Measurements from ENCODE around the gene CAV2. TPM values are rescaled to one million over a fixed set of nuclear protein-coding genes. Genes with fewer than 3 reads are reported as not detected.

CAV2 gene
- total RNA-seq, 1 experiment from 2014 or later: 171 TPM

DNA sequence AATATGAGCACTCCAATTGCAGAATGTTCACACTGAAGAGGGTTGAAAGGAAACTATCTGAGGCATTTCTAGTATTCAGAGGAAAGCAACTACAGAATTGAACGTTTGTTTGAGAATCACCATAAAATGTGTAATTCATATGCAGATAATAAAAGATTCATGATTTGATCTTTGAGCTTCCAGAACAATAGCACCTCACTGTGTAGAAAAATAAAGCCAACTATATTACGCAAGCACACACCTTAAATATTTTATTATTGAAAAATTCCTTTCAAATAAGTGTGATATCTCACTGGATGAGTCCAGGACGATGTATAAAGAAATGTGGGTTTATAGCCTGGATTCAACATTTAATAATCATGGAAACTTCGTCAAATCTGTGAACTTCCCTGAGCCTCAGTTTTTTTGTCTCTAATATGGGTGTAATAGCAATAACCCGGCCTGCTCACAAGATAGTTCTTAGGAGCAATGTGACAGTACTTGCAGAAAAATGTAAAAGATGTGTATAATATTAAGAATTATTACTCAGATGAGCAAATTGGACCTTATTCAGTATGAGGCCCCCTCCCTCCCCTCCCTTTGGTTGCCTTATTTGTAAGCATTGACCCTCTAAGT, 11.5 kb upstream of the CAV2 start:
- H3K27me3 Mint-ChIP-seq (ENCODE audit: insufficient read depth, unreplicated experiment): no peaks in the 10 kb centered on the region
- H3K27ac Mint-ChIP-seq (ENCODE audit: low read depth, unreplicated experiment): no peak overlapping the region
- ChIA-PET CTCF (interaction anchor here (1.2 to 1.9 kb wide), 3 partner anchors 38 to 229 kb away, joined by 3 to 7 read pairs (median 4); no protein-coding TSS in a partner anchor), POLR2A (interaction anchor here (0.6 to 2.4 kb wide), 2 partner anchors 25 to 229 kb away, joined by 5 to 10 read pairs; no protein-coding TSS in a partner anchor)
- H3K36me3 Mint-ChIP-seq (ENCODE audit: insufficient read depth, unreplicated experiment): no peaks in the 10 kb centered on the region
- BruUV-seq (replicated peaks): no TSS peak
- TF ChIP-seq, protein P1, sequence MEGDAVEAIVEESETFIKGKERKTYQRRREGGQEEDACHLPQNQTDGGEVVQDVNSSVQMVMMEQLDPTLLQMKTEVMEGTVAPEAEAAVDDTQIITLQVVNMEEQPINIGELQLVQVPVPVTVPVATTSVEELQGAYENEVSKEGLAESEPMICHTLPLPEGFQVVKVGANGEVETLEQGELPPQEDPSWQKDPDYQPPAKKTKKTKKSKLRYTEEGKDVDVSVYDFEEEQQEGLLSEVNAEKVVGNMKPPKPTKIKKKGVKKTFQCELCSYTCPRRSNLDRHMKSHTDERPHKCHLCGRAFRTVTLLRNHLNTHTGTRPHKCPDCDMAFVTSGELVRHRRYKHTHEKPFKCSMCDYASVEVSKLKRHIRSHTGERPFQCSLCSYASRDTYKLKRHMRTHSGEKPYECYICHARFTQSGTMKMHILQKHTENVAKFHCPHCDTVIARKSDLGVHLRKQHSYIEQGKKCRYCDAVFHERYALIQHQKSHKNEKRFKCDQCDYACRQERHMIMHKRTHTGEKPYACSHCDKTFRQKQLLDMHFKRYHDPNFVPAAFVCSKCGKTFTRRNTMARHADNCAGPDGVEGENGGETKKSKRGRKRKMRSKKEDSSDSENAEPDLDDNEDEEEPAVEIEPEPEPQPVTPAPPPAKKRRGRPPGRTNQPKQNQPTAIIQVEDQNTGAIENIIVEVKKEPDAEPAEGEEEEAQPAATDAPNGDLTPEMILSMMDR (IDR thresholded peaks at IDR 0.05; ENCODE audit: unreplicated experiment): no peak
- H3K4me1 Mint-ChIP-seq (ENCODE audit: insufficient read depth, unreplicated experiment): peaks cover 4% of the 10 kb centered on the region
- intact Hi-C loops (cut with micrococcal nuclease): no loop called here
- DNase-seq (ENCODE audit: unreplicated experiment): no peak
- H3K9me3 Mint-ChIP-seq (ENCODE audit: unreplicated experiment): no peaks in the 10 kb centered on the region
- no peak overlapping the region for H3K4me3 Mint-ChIP-seq (ENCODE audit: unreplicated experiment)

DNA sequence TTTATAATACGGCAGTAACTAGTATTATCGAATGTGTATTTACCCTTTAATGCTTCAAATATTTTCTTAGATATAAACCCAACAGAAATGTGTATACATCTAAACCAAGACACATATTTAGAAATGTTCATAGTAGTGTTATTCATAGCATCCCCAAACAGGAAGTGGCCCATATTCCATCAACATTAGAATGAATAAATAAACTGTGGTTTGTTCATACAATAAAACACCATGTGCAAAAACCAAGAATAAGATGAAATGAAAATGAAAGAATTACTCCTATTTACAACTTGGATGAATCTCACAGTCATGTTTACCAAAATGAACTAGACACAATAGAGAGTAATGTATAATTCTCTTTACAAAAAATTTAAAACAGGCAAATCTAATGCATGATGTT, 9.2 kb upstream of the CAV2 start:
- H3K36me3 Mint-ChIP-seq (ENCODE audit: insufficient read depth, unreplicated experiment): no peaks in the 10 kb centered on the region
- ChIA-PET POLR2A (no interaction called here), CTCF (no interaction called here)
- DNase-seq (ENCODE audit: unreplicated experiment): no peak
- H3K4me1 Mint-ChIP-seq (ENCODE audit: insufficient read depth, unreplicated experiment): peaks cover 4% of the 10 kb centered on the region
- H3K27ac Mint-ChIP-seq (ENCODE audit: low read depth, unreplicated experiment): no peak overlapping the region
- BruUV-seq (replicated peaks): no TSS peak
- no peaks in the 10 kb centered on the region for H3K9me3 Mint-ChIP-seq (ENCODE audit: unreplicated experiment)
- intact Hi-C loops (cut with micrococcal nuclease): no loop called here
- H3K4me3 Mint-ChIP-seq (ENCODE audit: unreplicated experiment): no peak overlapping the region
- no peaks in the 10 kb centered on the region for H3K27me3 Mint-ChIP-seq (ENCODE audit: insufficient read depth, unreplicated experiment)
- TF ChIP-seq, protein P1 (IDR thresholded peaks at IDR 0.05; ENCODE audit: unreplicated experiment): no peak

DNA sequence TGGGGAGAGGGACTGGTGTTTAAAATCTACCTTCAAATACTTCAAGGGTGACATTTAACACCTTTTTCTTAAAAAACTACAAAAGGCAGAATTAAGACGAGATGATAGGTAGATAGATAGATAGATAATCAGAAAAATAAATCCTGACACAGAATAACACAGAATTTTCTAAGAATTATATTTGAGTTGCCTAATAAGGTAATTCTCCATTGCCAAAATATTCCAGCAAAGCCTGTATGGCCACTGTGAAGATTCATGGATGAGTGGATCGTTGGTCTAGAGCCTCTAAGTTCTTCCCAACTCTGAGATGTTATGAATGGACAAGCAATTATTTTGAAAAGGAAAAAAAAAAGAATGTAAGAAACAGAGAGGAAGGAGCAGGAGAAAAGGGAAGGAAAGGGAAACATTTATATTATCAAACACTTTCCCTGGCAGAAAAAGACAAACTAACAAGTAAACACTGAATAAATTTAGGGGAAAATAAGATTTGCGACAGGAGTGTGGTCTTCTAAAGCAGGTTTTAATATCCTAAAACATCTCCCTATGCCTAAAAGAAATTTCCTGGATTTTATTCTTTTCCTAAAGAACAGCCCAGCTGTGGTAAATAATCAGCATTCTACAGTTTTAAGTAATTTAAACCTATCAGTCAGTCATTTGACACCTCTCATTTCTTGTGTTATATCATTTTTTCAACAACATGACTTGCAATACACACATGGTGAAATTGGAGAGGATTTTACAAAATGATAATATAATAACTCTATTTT, 7.5 kb upstream of the CAV2 start:
- Mint-ChIP-seq H3K36me3 (ENCODE audit: insufficient read depth, unreplicated experiment) (no peaks in the 10 kb centered on the region), H3K9me3 (ENCODE audit: unreplicated experiment) (no peaks in the 10 kb centered on the region), H3K4me3 (ENCODE audit: unreplicated experiment) (no peak overlapping the region), H3K27me3 (ENCODE audit: insufficient read depth, unreplicated experiment) (no peaks in the 10 kb centered on the region), H3K27ac (ENCODE audit: low read depth, unreplicated experiment) (no peak overlapping the region), H3K4me1 (ENCODE audit: insufficient read depth, unreplicated experiment) (peaks cover 10% of the 10 kb centered on the region)
- no peak for DNase-seq (ENCODE audit: unreplicated experiment)
- intact Hi-C loops (cut with micrococcal nuclease): no loop called here
- no TSS peak for BruUV-seq (replicated peaks)
- ChIA-PET POLR2A (interaction anchor here (0.5 to 1.3 kb wide), 2 partner anchors 49 to 69 kb away, joined by 3 read pairs; no protein-coding TSS in a partner anchor), CTCF (interaction anchor here (0.8 kb wide), 1 partner anchor 34 kb away, joined by 3 read pairs; no protein-coding TSS in a partner anchor)
- TF ChIP-seq, protein P1 (IDR thresholded peaks at IDR 0.05; ENCODE audit: unreplicated experiment): no peak

DNA sequence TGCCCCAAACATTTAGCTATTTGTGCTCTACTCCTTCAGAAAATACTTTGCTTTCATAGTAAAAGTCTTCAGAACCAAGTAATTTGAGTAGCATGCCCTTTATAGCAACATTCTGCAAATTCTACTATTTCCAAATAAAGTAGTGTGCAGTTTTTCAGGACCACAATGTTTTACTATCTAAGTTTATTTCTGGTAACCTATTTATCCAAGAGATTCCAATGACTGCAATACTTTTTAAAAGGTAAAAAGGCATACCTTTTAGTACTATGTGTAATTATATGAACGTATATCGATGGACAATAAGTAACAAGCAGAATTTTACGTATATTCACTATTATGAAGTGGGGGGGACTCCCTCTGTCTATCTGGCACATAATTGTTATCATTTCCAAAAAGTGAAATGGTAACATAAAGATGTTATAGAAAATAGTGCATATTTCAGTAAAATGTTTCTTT, 6.9 kb upstream of the CAV2 start:
- POLR2A ChIA-PET: interaction anchor here (0.5 to 1.3 kb wide), 2 partner anchors 49 to 70 kb away, joined by 3 read pairs; no protein-coding TSS in a partner anchor
- intact Hi-C loops (cut with micrococcal nuclease): no loop called here
- Mint-ChIP-seq H3K9me3 (ENCODE audit: unreplicated experiment) (no peaks in the 10 kb centered on the region), H3K36me3 (ENCODE audit: insufficient read depth, unreplicated experiment) (no peaks in the 10 kb centered on the region), H3K27me3 (ENCODE audit: insufficient read depth, unreplicated experiment) (no peaks in the 10 kb centered on the region), H3K4me1 (ENCODE audit: insufficient read depth, unreplicated experiment) (peaks cover 15% of the 10 kb centered on the region), H3K27ac (ENCODE audit: low read depth, unreplicated experiment) (no peak overlapping the region), H3K4me3 (ENCODE audit: unreplicated experiment) (no peak overlapping the region)
- no TSS peak for BruUV-seq (replicated peaks)
- DNase-seq (ENCODE audit: unreplicated experiment): no peak
- TF ChIP-seq, protein P1 (IDR thresholded peaks at IDR 0.05; ENCODE audit: unreplicated experiment): no peak
- CTCF ChIA-PET: interaction anchor here (0.8 kb wide), 1 partner anchor 34 kb away, joined by 3 read pairs; no protein-coding TSS in a partner anchor
